HL-60/S4 (cell line): ENCODE data around the gene CLEC16A.

ENCODE experiments used
- in situ Hi-C: fragments of 300-500 bp; cut with MboI; formaldehyde crosslinking; loops from 2 replicates; pipeline ENCODE4 v1.14.3; 2022; ENCODE audit warnings: low sequenced_read_pairs

The CLEC16A gene

GRCh38 chr16:11224894-11225676, 280.7 kb downstream of the CLEC16A start:
- in situ Hi-C loops, result no loop called here

- in situ Hi-C loops, result no loop called here
Measured at GRCh38 chr16:11225677-11226549, 281.5 kb downstream of the CLEC16A start.

GRCh38 chr16:11229432-11229831, 285.1 kb downstream of the CLEC16A start:
- in situ Hi-C loops, result no loop called here

GRCh38 chr16:11229906-11230305, 285.5 kb downstream of the CLEC16A start:
- in situ Hi-C loops, result no loop called here

- in situ Hi-C loops, result no loop called here
Measured at GRCh38 chr16:11231367-11231970, 287.1 kb downstream of the CLEC16A start.
